ENCODE data around the gene HES2. TPM values are rescaled to one million over a fixed set of nuclear protein-coding genes. Genes with fewer than 3 reads are reported as not detected.

HES2 gene
- total RNA-seq = 10 to 100 TPM; 14.2 to 24.0 TPM

DNA sequence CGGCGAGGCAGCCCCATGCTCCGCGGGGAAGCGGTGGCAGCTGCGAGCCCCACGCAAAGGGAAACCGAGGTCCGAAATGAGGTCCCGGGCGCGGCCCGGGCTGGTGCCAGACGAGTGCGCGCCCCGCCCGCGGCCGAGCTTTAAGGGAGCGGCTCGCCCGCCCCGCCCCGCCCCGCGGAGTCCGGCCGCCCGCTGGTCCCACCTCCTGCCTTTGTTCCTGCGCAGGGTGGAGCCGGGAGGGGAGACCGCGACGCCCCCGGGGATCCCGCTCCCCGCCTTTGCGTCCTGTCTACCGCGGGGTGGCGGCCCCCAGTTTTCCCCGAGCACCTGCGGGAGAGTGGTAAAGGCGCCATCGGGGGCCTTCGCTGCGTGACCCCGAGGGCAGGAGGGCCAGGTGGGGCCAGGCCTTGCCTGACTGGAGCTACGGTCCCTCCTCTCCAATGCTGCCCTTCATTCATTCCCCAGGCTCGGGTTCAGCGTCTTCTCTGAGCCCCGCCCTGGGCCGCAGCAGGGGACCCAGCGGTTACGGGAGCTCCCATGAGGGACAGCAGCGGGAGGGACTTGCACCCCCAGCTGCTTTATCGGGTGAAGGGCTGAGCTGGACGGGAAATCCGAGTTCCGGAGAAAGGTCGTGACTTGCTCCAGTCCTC is at the start of gene HES2:
Gene HES2, minus strand, starts transcription at position 116 of the 650 bp plus-strand sequence. Its CDS starts 99 bp downstream, at position 17.
- Histone ChIP-seq H3K27me3 (peaks cover 41% of the 10 kb centered on the region), H3K4me1 (peaks cover 28% of the 10 kb centered on the region), H3K9ac (ENCODE audit: low read depth in 2 of 2, low read length in 2 of 2) (peak within 1 kb of the TSS; percentile 67 to 76), H3K9me3 (no peaks in the 10 kb centered on the region), H3K4me3 (peak within 1 kb of the TSS; percentile 50), H3K27ac (peak within 1 kb of the TSS; percentile 37), H3K36me3 (no peaks in the 10 kb centered on the region)
- peak; percentile 82 for DNase-seq
- intact Hi-C loops (cut with DNase I) = no loop called here
- TF ChIP-seq CTCF (IDR thresholded peaks at IDR 0.05) = no peak

- no peaks in the 10 kb centered on the region for H3K36me3 ChIP-seq
- no peak for TF ChIP-seq CTCF (IDR thresholded peaks at IDR 0.05)
Measured at GRCh38 chr1:6468729-6469461, 49.2 kb upstream of the HES2 start.

DNA sequence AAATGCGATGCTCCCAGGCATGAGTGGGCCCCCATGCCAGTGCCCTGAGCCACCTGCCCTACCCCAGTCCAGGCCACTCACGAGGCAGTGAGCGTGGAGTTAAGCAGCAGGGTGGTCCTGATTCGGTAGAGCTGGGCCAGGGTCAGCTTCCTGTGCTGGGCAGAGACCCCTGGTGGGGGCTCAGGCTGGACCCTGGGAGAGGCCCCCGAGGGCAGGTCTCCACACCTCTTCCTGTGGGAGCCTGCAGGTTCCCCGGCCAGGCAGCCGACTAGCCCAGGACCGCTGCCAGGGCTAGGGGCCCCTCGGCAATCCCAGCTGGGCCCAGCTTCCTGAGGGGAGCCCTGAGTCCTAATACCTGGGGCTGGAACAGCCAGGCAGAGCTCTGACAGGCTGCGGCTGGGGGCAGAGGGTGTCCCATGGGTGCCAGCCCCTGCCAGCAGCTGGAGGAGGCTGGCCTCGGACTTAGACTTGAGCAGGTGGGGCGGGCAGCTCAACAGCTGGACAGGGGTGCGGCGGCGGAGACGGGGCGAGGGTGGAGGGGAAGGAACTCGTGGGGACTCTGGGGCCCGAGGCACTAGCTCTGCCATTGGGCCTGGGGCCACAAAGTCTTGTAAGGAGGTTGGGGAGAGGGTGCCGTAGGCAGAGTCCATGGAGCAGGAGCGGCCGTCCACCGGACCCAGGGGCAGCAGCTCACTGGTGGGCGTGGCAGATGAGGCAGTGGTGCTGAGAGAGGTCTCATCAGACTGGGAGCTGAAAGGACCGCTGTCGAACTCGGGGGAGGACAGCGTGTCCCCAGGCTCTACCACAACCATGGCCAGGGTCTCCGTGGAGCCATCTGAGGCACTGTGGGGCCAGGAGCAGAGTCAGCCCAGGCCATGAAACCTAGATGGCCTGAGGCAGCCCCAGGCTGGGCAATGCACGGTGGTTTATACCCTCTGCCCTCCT is 48.3 kb upstream of the HES2 start:
- no peak for DNase-seq
- no peaks in the 10 kb centered on the region for H3K9me3 ChIP-seq
- no peaks in the 10 kb centered on the region for H3K36me3 ChIP-seq
- no peak overlapping the region for H3K4me3 ChIP-seq
- no peak overlapping the region for H3K27ac ChIP-seq
- TF ChIP-seq CTCF (IDR thresholded peaks at IDR 0.05) = no peak
- no peak overlapping the region for H3K9ac ChIP-seq (ENCODE audit: low read depth in 2 of 2, low read length in 2 of 2)
- intact Hi-C loops (cut with DNase I) = no loop called here
- no peaks in the 10 kb centered on the region for H3K4me1 ChIP-seq
- no peaks in the 10 kb centered on the region for H3K27me3 ChIP-seq

More at GRCh38 chr1:6468729-6469461, 49.2 kb upstream of the HES2 start:
- no peak overlapping the region for H3K9ac ChIP-seq (ENCODE audit: low read depth in 2 of 2, low read length in 2 of 2)
- H3K27me3 ChIP-seq = no peaks in the 10 kb centered on the region
- H3K27ac ChIP-seq = no peak overlapping the region
- H3K4me3 ChIP-seq = no peak overlapping the region
- no peaks in the 10 kb centered on the region for H3K9me3 ChIP-seq
- no peaks in the 10 kb centered on the region for H3K4me1 ChIP-seq
- intact Hi-C loops (cut with DNase I) = no loop called here
- no peak for DNase-seq

DNA sequence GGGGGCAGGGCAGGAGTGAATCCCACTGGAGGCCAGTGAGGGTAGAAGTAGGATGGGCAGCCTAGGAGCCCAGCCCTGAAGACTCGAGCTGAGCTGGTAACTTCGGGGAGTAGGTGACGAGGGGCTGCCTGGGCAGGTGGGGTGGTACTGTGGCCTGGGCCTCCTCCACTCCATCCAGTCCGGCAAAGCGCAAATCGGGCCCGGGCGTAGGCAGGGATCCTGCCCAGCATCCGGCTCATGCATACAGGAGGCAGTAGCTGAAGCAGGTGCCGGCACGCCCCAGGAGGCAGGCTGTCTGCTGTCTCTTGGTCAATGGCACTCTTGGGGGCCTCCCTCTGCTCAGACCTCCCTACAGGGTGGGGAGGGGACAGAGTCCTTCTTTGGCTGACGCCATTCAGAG is 47.5 kb upstream of the HES2 start:
- no peak for TF ChIP-seq CTCF (IDR thresholded peaks at IDR 0.05)
- Histone ChIP-seq H3K27me3 (no peaks in the 10 kb centered on the region), H3K9ac (ENCODE audit: low read depth in 2 of 2, low read length in 2 of 2) (no peak overlapping the region), H3K9me3 (no peaks in the 10 kb centered on the region), H3K4me1 (no peaks in the 10 kb centered on the region), H3K36me3 (no peaks in the 10 kb centered on the region), H3K27ac (no peak overlapping the region), H3K4me3 (no peak overlapping the region)
- DNase-seq = no peak
- intact Hi-C loops (cut with DNase I) = no loop called here

GRCh38 chr1:6466751-6467150 is 47.0 kb upstream of the HES2 start:
- Histone ChIP-seq H3K9me3 (no peaks in the 10 kb centered on the region), H3K36me3 (no peaks in the 10 kb centered on the region), H3K4me1 (no peaks in the 10 kb centered on the region), H3K27ac (no peak overlapping the region), H3K27me3 (no peaks in the 10 kb centered on the region), H3K4me3 (no peak overlapping the region), H3K9ac (ENCODE audit: low read depth in 2 of 2, low read length in 2 of 2) (no peak overlapping the region)
- no peak for TF ChIP-seq CTCF (IDR thresholded peaks at IDR 0.05)
- intact Hi-C loops (cut with DNase I) = no loop called here
- no peak for DNase-seq
